PC-9 (cell line): ENCODE results near the gene CLDN22. TPM values are rescaled to one million over a fixed set of nuclear protein-coding genes. Genes with fewer than 3 reads are reported as not detected.

Source experiments
- BruUV-seq: library from RNA; stranded (reverse); fragments of 400-500 nt; replicated peaks from 2 replicates; lab custom pipeline; 2021; lab: Mats Ljungman, UMichigan
- CTCF ChIA-PET: fragments of 300-600 bp; sonication (Branson Sonifier 250); formaldehyde crosslinking; loops from one replicate; lab custom pipeline; 2022; ENCODE audit warnings: antibody characterized with exemption; lab: Charles Lee
- POLR2A ChIA-PET: fragments of 300-600 bp; sonication (Branson Sonifier 250); formaldehyde crosslinking; loops from one replicate; lab custom pipeline; 2022; ENCODE audit warnings: antibody characterized with exemption; ENCODE audit not compliant: unreplicated experiment; lab: Charles Lee
- DNase-seq, 2 experiments: peaks; one replicate each; pipeline versions ENCODE4 v3.0.0 to v3.0.0-alpha.2; 2015 to 2022; ENCODE audit warnings: mixed read lengths in 1 of 2
- H2AFZ ChIP-seq: fragments of 200-600 bp; sonication (generic); 2 replicates; pipeline ENCODE4 v1.8.1; 2017; ENCODE audit warnings: antibody characterized with exemption
- H3F3A ChIP-seq: fragments of 200-600 bp; sonication (generic); 2 replicates; pipeline ENCODE4 v1.8.1; 2017; ENCODE audit warnings: antibody characterized with exemption, mild to moderate bottlenecking, low read depth; ENCODE audit not compliant: insufficient read depth
- H3K27ac ChIP-seq: fragments of 200-600 bp; sonication (generic); 2 replicates; pipeline ENCODE4 v1.6.1; 2016; ENCODE audit warnings: mixed run types
- H3K27me3 ChIP-seq: fragments of 200-600 bp; sonication (generic); 2 replicates; pipeline ENCODE4 v1.6.1; 2016; ENCODE audit warnings: low read depth, mixed run types; ENCODE audit not compliant: insufficient read depth
- H3K36me3 ChIP-seq: fragments of 200-600 bp; sonication (generic); 2 replicates; pipeline ENCODE4 v1.6.1; 2016; ENCODE audit warnings: low read depth, mixed run types
- H3K4me1 ChIP-seq: fragments of 200-600 bp; sonication (generic); replicated peaks from 2 replicates; pipeline ENCODE4 v1.6.1; 2016; ENCODE audit warnings: mixed run types; ENCODE audit not compliant: insufficient read depth
- H3K4me2 ChIP-seq: fragments of 200-600 bp; sonication (generic); 2 replicates; pipeline ENCODE4 v1.6.1; 2017; ENCODE audit warnings: mixed run types
- H3K4me3 ChIP-seq: fragments of 200-600 bp; sonication (generic); 2 replicates; pipeline ENCODE4 v1.6.1; 2016; ENCODE audit warnings: mixed run types
- H3K79me2 ChIP-seq: fragments of 200-600 bp; sonication (generic); 2 replicates; pipeline ENCODE4 v1.6.1; 2017; ENCODE audit warnings: low read depth, mixed run types
- H3K9me2 ChIP-seq: fragments of 200-600 bp; sonication (generic); 2 replicates; pipeline ENCODE4 v1.8.1; 2017; ENCODE audit warnings: mild to moderate bottlenecking; ENCODE audit not compliant: insufficient read depth
- H3K9me3 ChIP-seq: fragments of 200-600 bp; sonication (generic); 2 replicates; pipeline ENCODE4 v1.8.1; 2016; ENCODE audit warnings: low read depth; ENCODE audit not compliant: insufficient read depth
- H4K20me1 ChIP-seq: fragments of 200-600 bp; sonication (generic); 2 replicates; pipeline ENCODE4 v1.8.1; 2017; ENCODE audit not compliant: insufficient read depth
- EZH2 ChIP-seq: fragments of 200-600 bp; sonication (generic); IDR thresholded peaks from 2 replicates; pipeline ENCODE4 v1.8.0; 2017; ENCODE audit warnings: antibody characterized with exemption, low read depth
- intact Hi-C: fragments of 100-400 bp; cut with micrococcal nuclease; formaldehyde crosslinking; loops from one replicate; pipeline ENCODE4 v1.10.0; 2022; ENCODE audit not compliant: unreplicated experiment
- total RNA-seq: library from RNA; stranded (reverse); gene quantifications from 2 replicates; pipeline ENCODE4 v1.2.3, GENCODE V29; 2021
- TF ChIP-seq, protein P1 (sequence below): fragments of 200-600 bp; sonication (generic); conservative IDR thresholded peaks from 2 replicates; pipeline ENCODE4 v1.6.1; 2017; ENCODE audit warnings: mixed run types, antibody characterized with exemption, mild to moderate bottlenecking, moderate library complexity

CLDN22 gene
- total RNA-seq, 1 experiment from 2014 or later: not detected

DNA sequence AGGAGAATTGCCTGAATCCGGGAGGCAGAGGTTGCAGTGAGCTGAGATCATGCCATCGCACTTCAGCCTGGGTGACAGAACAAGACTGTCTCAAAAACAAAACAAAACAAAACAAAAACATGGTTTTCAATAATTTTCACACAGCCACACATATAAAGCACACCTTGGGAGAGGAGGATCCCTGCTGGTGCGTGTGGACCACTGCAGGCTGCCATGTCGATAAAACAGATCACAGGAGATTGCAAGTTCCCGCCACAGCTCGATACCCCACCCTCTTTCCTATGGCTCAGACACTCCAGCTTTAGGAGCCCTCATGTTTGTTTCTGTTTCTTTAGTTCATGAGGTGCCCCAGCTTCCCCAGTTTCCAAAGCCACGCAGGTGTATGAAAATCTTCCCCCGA lies 33.5 kb upstream of the CLDN22 start:
- CTCF ChIA-PET: no interaction called here
- no peaks in the 10 kb centered on the region for H3K4me1 ChIP-seq

DNA sequence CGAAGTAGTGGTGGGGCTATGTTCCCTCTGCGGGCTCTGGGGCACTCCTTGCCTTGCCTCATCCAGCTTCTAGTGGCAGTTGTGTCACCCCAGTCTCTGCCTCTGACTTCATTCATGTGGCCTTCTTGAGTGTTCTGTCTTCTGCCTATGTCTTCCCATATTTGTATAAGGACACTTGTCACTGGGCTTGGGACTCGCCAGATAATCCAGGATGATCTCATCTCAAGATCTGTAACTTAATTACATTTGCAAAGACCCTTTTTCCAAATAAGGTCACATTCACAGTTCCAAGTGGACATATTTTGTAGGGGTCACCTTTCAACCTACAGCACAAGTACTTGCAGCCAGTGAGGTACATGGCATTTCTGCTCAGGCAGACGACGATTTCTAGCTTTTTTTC lies 32.5 kb upstream of the CLDN22 start:
- H3K9me3 ChIP-seq: no peaks in the 10 kb centered on the region
- H3K9me2 ChIP-seq: no peaks in the 10 kb centered on the region
- H3K4me1 ChIP-seq: no peaks in the 10 kb centered on the region
- H2AFZ ChIP-seq: no peak overlapping the region
- intact Hi-C loops: no loop called here
- CTCF ChIA-PET: no interaction called here
- no peak overlapping the region for H3K4me2 ChIP-seq
- no peaks in the 10 kb centered on the region for H3F3A ChIP-seq
- H3K4me3 ChIP-seq: no peak overlapping the region
- H3K79me2 ChIP-seq: no peaks in the 10 kb centered on the region
- POLR2A ChIA-PET: no interaction called here
- no peak for DNase-seq
- H3K36me3 ChIP-seq: no peaks in the 10 kb centered on the region
- TF ChIP-seq EZH2: no peak
- TF ChIP-seq, protein P1, sequence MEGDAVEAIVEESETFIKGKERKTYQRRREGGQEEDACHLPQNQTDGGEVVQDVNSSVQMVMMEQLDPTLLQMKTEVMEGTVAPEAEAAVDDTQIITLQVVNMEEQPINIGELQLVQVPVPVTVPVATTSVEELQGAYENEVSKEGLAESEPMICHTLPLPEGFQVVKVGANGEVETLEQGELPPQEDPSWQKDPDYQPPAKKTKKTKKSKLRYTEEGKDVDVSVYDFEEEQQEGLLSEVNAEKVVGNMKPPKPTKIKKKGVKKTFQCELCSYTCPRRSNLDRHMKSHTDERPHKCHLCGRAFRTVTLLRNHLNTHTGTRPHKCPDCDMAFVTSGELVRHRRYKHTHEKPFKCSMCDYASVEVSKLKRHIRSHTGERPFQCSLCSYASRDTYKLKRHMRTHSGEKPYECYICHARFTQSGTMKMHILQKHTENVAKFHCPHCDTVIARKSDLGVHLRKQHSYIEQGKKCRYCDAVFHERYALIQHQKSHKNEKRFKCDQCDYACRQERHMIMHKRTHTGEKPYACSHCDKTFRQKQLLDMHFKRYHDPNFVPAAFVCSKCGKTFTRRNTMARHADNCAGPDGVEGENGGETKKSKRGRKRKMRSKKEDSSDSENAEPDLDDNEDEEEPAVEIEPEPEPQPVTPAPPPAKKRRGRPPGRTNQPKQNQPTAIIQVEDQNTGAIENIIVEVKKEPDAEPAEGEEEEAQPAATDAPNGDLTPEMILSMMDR: no peak
- no peaks in the 10 kb centered on the region for H4K20me1 ChIP-seq
- H3K27ac ChIP-seq: no peak overlapping the region
- H3K27me3 ChIP-seq: no peaks in the 10 kb centered on the region
- no TSS peak for BruUV-seq

More for the DNA sequence above, 33.5 kb upstream of the CLDN22 start:
- Histone ChIP-seq H3K27ac (no peak overlapping the region), H4K20me1 (no peaks in the 10 kb centered on the region), H3F3A (no peaks in the 10 kb centered on the region), H3K36me3 (no peaks in the 10 kb centered on the region), H3K9me3 (no peaks in the 10 kb centered on the region), H3K4me2 (no peak overlapping the region), H3K27me3 (no peaks in the 10 kb centered on the region), H3K4me3 (no peak overlapping the region), H2AFZ (no peak overlapping the region), H3K79me2 (no peaks in the 10 kb centered on the region), H3K9me2 (no peaks in the 10 kb centered on the region)
- no peak for DNase-seq
- TF ChIP-seq, protein P1: no peak
- POLR2A ChIA-PET: no interaction called here
- intact Hi-C loops: no loop called here
- BruUV-seq: no TSS peak

DNA sequence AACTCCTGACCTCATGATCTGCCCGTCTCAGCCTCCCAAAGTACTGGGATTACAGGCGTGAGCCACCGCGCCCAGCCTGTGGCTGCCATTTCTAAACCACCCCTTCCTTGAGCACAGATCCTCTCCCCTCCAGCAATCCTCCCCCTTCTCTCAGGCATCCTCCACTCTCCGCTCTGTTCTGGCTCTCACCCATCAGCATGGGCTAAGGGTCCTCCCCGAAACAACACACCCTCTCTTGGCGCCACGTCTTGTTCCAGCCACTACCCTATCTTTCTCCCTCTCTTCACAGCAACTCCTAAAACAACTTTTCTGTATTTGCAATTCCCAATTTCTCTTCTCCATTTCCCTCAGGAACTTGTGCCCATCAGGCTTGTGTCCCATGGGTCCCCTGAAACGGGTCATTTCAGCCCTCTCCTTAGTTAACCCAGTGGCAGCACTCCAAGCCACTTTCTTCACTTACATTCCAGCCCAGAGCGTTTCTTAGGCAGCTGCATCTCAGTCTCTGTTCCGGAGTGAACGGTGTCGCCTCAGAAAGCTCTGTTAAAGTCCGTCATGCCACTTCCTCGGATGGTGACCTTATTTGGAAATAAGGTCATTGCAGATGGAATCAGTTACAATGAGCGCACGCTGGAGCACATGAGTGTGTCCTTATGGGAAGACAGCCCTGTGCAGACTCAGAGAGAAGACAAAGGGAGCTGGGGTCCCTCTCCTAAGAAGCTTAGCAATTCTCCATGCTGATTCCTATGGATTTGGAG lies 30.4 kb upstream of the CLDN22 start:
- POLR2A ChIA-PET: no interaction called here
- Histone ChIP-seq H3F3A (no peaks in the 10 kb centered on the region), H3K4me1 (no peaks in the 10 kb centered on the region), H2AFZ (no peak overlapping the region), H4K20me1 (no peaks in the 10 kb centered on the region), H3K4me3 (no peak overlapping the region), H3K27me3 (no peaks in the 10 kb centered on the region), H3K79me2 (no peaks in the 10 kb centered on the region), H3K27ac (no peak overlapping the region), H3K9me3 (no peaks in the 10 kb centered on the region), H3K4me2 (no peak overlapping the region), H3K9me2 (no peaks in the 10 kb centered on the region), H3K36me3 (no peaks in the 10 kb centered on the region)
- CTCF ChIA-PET: no interaction called here
- intact Hi-C loops: no loop called here
- no peak for DNase-seq
- no TSS peak for BruUV-seq
- TF ChIP-seq, protein P1: no peak
- TF ChIP-seq EZH2: no peak
